HFFc6 (cell line): ENCODE data around the gene EEF1AKMT3. TPM values are rescaled to one million over a fixed set of nuclear protein-coding genes. Genes with fewer than 3 reads are reported as not detected.

Source experiments
- DNase-seq: peaks from one replicate; pipeline ENCODE4 v3.0.0-alpha.2; 2018
- H3K27ac Mint-ChIP-seq: 2 replicates; pipeline ENCODE4 v1.8.0; 2020; ENCODE audit warnings: mild to moderate bottlenecking, mixed read lengths
- H3K27me3 Mint-ChIP-seq: 2 replicates; pipeline ENCODE4 v1.8.0; 2021; ENCODE audit warnings: mild to moderate bottlenecking, moderate library complexity, mixed read lengths; ENCODE audit not compliant: insufficient read depth
- H3K36me3 Mint-ChIP-seq: 2 replicates; pipeline ENCODE4 v1.8.0; 2021; ENCODE audit warnings: low read depth, mixed read lengths
- H3K4me1 Mint-ChIP-seq: 2 replicates; pipeline ENCODE4 v1.8.0; 2020; ENCODE audit warnings: low read depth, mixed read lengths
- H3K4me3 Mint-ChIP-seq: 2 replicates; pipeline ENCODE4 v1.8.0; 2020; ENCODE audit warnings: mild to moderate bottlenecking, moderate library complexity, mixed read lengths
- H3K9me3 Mint-ChIP-seq: 2 replicates; pipeline ENCODE4 v1.8.0; 2020; ENCODE audit warnings: mild to moderate bottlenecking, mixed read lengths
- CTCF ChIP-seq: fragments of 200-600 bp; sonication (generic); IDR thresholded peaks from 2 replicates; pipeline ENCODE4 v1.5.0; 2021; ENCODE audit warnings: antibody characterized with exemption, mild to moderate bottlenecking
- total RNA-seq, 6 experiments: library from RNA; stranded (reverse); fragmentation: NEBNext Ultra II Directional; extraction: Animal tissue kit (Norgen Biotek cat#: 25700); gene quantifications; 2 replicates in 1 of 6; 3 replicates in 5 of 6; pipeline ENCODE4 v1.2.3, GENCODE V29; 2021

EEF1AKMT3 gene
- total RNA-seq, 6 experiments from 2014 or later = 6.3 to 9.0 (median 7.8) TPM

GRCh38 chr12:57732726-57733593 lies 39.5 kb upstream of the EEF1AKMT3 start:
- no peak for DNase-seq
- Mint-ChIP-seq H3K4me3 (no peak overlapping the region), H3K27ac (no peak overlapping the region), H3K4me1 (peaks cover 34% of the 10 kb centered on the region), H3K36me3 (no peaks in the 10 kb centered on the region), H3K9me3 (no peaks in the 10 kb centered on the region), H3K27me3 (peaks cover 14% of the 10 kb centered on the region)
- no peak for TF ChIP-seq CTCF

GRCh38 chr12:57733928-57734327 lies 38.5 kb upstream of the EEF1AKMT3 start:
- DNase-seq = no peak
- TF ChIP-seq CTCF = no peak
- H3K27ac Mint-ChIP-seq = no peak overlapping the region
- peaks cover 34% of the 10 kb centered on the region for H3K4me1 Mint-ChIP-seq
- H3K27me3 Mint-ChIP-seq = peaks cover 14% of the 10 kb centered on the region
- no peak overlapping the region for H3K4me3 Mint-ChIP-seq
- H3K36me3 Mint-ChIP-seq = no peaks in the 10 kb centered on the region
- no peaks in the 10 kb centered on the region for H3K9me3 Mint-ChIP-seq

GRCh38 chr12:57734591-57734990 lies 37.8 kb upstream of the EEF1AKMT3 start:
- Mint-ChIP-seq H3K4me1 (peaks cover 34% of the 10 kb centered on the region), H3K36me3 (no peaks in the 10 kb centered on the region), H3K27ac (peak overlapping the region; percentile 30), H3K4me3 (no peak overlapping the region), H3K9me3 (no peaks in the 10 kb centered on the region), H3K27me3 (peaks cover 19% of the 10 kb centered on the region)
- peak; percentile 30 for DNase-seq
- TF ChIP-seq CTCF = no peak

GRCh38 chr12:57735198-57735855 lies 37.1 kb upstream of the EEF1AKMT3 start:
- TF ChIP-seq CTCF = no peak
- Mint-ChIP-seq H3K36me3 (no peaks in the 10 kb centered on the region), H3K27ac (peak overlapping the region; percentile 59), H3K27me3 (peaks cover 21% of the 10 kb centered on the region), H3K4me3 (peak overlapping the region; percentile 42; the same call in 1 of the 2 replicates), H3K4me1 (peaks cover 34% of the 10 kb centered on the region), H3K9me3 (no peaks in the 10 kb centered on the region)
- DNase-seq = no peak

GRCh38 chr12:57735952-57736740 lies 36.3 kb upstream of the EEF1AKMT3 start:
- peaks cover 29% of the 10 kb centered on the region for H3K27me3 Mint-ChIP-seq
- TF ChIP-seq CTCF = peak; percentile 52

More at GRCh38 chr12:57735952-57736740, 36.3 kb upstream of the EEF1AKMT3 start:
- H3K4me3 Mint-ChIP-seq = peak overlapping the region; percentile 73
- peaks cover 34% of the 10 kb centered on the region for H3K4me1 Mint-ChIP-seq
- H3K36me3 Mint-ChIP-seq = no peaks in the 10 kb centered on the region
- H3K9me3 Mint-ChIP-seq = no peaks in the 10 kb centered on the region
- DNase-seq = no peak
- H3K27ac Mint-ChIP-seq = peak overlapping the region; percentile 59; the same call in 1 of the 2 replicates
